H9 (cell line): Measurements from ENCODE around the gene MYOZ3. TPM values are rescaled to one million over a fixed set of nuclear protein-coding genes. Genes with fewer than 3 reads are reported as not detected.

ENCODE experiments used
- DNase-seq: peaks from one replicate; pipeline ENCODE4 v3.0.0-alpha.2; 2017
- H2AFZ ChIP-seq: one replicate; pipeline ENCODE4 v1.6.1; 2013; ENCODE audit warnings: mild to moderate bottlenecking, low read length, control low read depth, moderate library complexity
- H2AK5ac ChIP-seq: 2 replicates; pipeline ENCODE4 v1.6.1; 2013; ENCODE audit warnings: low read length, control low read depth, mixed read lengths; ENCODE audit not compliant: insufficient read length
- H2BK120ac ChIP-seq: one replicate; pipeline ENCODE4 v1.6.1; 2013; ENCODE audit warnings: low read depth, mild to moderate bottlenecking, low read length, control low read depth, inconsistent platforms; ENCODE audit not compliant: poor library complexity, severe bottlenecking
- H2BK12ac ChIP-seq: 2 replicates; pipeline ENCODE4 v1.6.1; 2013; ENCODE audit warnings: low read length, control low read depth, mixed read lengths, low read depth; ENCODE audit not compliant: insufficient read length
- H2BK15ac ChIP-seq: 2 replicates; pipeline ENCODE4 v1.6.1; 2013; ENCODE audit warnings: low read depth, low read length, control low read depth
- H2BK20ac ChIP-seq: one replicate; pipeline ENCODE4 v1.6.1; 2013; ENCODE audit warnings: low read depth, mild to moderate bottlenecking, low read length, control low read depth, inconsistent platforms; ENCODE audit not compliant: poor library complexity, severe bottlenecking
- H2BK5ac ChIP-seq: 2 replicates; pipeline ENCODE4 v1.6.1; 2013; ENCODE audit warnings: low read length, control low read depth, mixed read lengths; ENCODE audit not compliant: insufficient read length
- H3K14ac ChIP-seq: 2 replicates; pipeline ENCODE4 v1.6.1; 2013; ENCODE audit warnings: low read length, control low read depth; ENCODE audit not compliant: insufficient read depth
- H3K18ac ChIP-seq: 2 replicates; pipeline ENCODE4 v1.6.1; 2013; ENCODE audit warnings: low read depth, mild to moderate bottlenecking, mixed read lengths, low read length, control low read depth; ENCODE audit not compliant: insufficient read length
- H3K23ac ChIP-seq: 2 replicates; pipeline ENCODE4 v1.6.1; 2013; ENCODE audit warnings: low read length, control low read depth, mixed read lengths, low read depth; ENCODE audit not compliant: insufficient read length
- H3K23me2 ChIP-seq: 2 replicates; pipeline ENCODE4 v1.6.1; 2013; ENCODE audit warnings: low read depth, mild to moderate bottlenecking, mixed read lengths, low read length, control low read depth; ENCODE audit not compliant: insufficient read length, poor library complexity, severe bottlenecking
- H3K27ac ChIP-seq: 2 replicates; pipeline ENCODE4 v1.5.1; 2013; ENCODE audit warnings: low read length, control low read depth, mixed read lengths, low read depth; ENCODE audit not compliant: insufficient read length
- H3K27me3 ChIP-seq: 2 replicates; pipeline ENCODE4 v1.6.1; 2013; ENCODE audit warnings: low read length, control low read depth, inconsistent platforms; ENCODE audit not compliant: insufficient read depth
- H3K4ac ChIP-seq: 2 replicates; pipeline ENCODE4 v1.6.1; 2013; ENCODE audit warnings: low read depth, mild to moderate bottlenecking, control low read depth, inconsistent platforms, low read length, moderate library complexity
- H3K4me1 ChIP-seq: 2 replicates; pipeline ENCODE4 v1.6.1; 2013; ENCODE audit warnings: low read length, control low read depth, inconsistent platforms; ENCODE audit not compliant: insufficient read depth
- H3K4me2 ChIP-seq: 2 replicates; pipeline ENCODE4 v1.6.1; 2013; ENCODE audit warnings: low read length, control low read depth, mixed read lengths; ENCODE audit not compliant: insufficient read length, insufficient read depth
- H3K56ac ChIP-seq: 2 replicates; pipeline ENCODE4 v1.6.1; 2013; ENCODE audit warnings: low read depth, mild to moderate bottlenecking, mixed read lengths, low read length, control low read depth; ENCODE audit not compliant: insufficient read length
- H3K79me1 ChIP-seq: 2 replicates; pipeline ENCODE4 v1.6.1; 2013; ENCODE audit warnings: low read depth, mild to moderate bottlenecking, moderate library complexity, low read length, control low read depth, inconsistent platforms; ENCODE audit not compliant: insufficient read depth, poor library complexity, severe bottlenecking
- H3K79me2 ChIP-seq: 2 replicates; pipeline ENCODE4 v1.6.1; 2013; ENCODE audit warnings: low read length, control low read depth, inconsistent platforms; ENCODE audit not compliant: insufficient read depth
- H3K9ac ChIP-seq: 2 replicates; pipeline ENCODE4 v1.6.1; 2013; ENCODE audit warnings: low read length, control low read depth, mixed read lengths; ENCODE audit not compliant: insufficient read length; ENCODE audit errors: extremely low read depth
- H3K9me3 ChIP-seq: one replicate; pipeline ENCODE4 v1.6.1; 2013; ENCODE audit warnings: low read depth, low read length, inconsistent platforms; ENCODE audit not compliant: control insufficient read depth
- H3T11ph ChIP-seq: one replicate; pipeline ENCODE4 v1.6.1; 2013; ENCODE audit warnings: mild to moderate bottlenecking, low read length, control low read depth, inconsistent platforms
- H4K20me1 ChIP-seq: one replicate; pipeline ENCODE4 v1.6.1; 2013; ENCODE audit not compliant: control insufficient read depth, insufficient read length, insufficient read depth
- H4K5ac ChIP-seq: 2 replicates; pipeline ENCODE4 v1.6.1; 2013; ENCODE audit warnings: low read depth, mild to moderate bottlenecking, mixed read lengths, low read length, control low read depth; ENCODE audit not compliant: insufficient read length
- H4K8ac ChIP-seq: replicated peaks from 2 replicates; pipeline ENCODE4 v1.6.1; 2013; ENCODE audit warnings: low read length, control low read depth, mixed read lengths, low read depth; ENCODE audit not compliant: insufficient read length
- H4K91ac ChIP-seq: 2 replicates; pipeline ENCODE4 v1.6.1; 2013; ENCODE audit warnings: low read depth, mild to moderate bottlenecking, moderate library complexity, mixed read lengths, low read length, control low read depth; ENCODE audit not compliant: insufficient read length
- H3K27ac Mint-ChIP-seq, 3 experiments: 2 replicates in 2 of 3; 3 replicates in 1 of 3; pipeline ENCODE4 v1.8.0; 2020 to 2021; ENCODE audit warnings: mixed read lengths in 3 of 3, mild to moderate bottlenecking in 1 of 3, moderate library complexity in 1 of 3
- H3K27me3 Mint-ChIP-seq: 2 replicates; pipeline ENCODE4 v1.8.0; 2021; ENCODE audit warnings: low read depth, mild to moderate bottlenecking, moderate library complexity, mixed read lengths
- H3K36me3 Mint-ChIP-seq, 3 experiments: 2 replicates in 2 of 3; 3 replicates in 1 of 3; pipeline ENCODE4 v1.8.0; 2020 to 2021; ENCODE audit warnings: low read depth in 3 of 3, mixed read lengths in 3 of 3; ENCODE audit not compliant: insufficient read depth in 1 of 3
- H3K4me1 Mint-ChIP-seq, 2 experiments: 2 replicates each; pipeline ENCODE4 v1.8.0; 2020; ENCODE audit warnings: mixed read lengths in 2 of 2
- H3K4me3 Mint-ChIP-seq, 2 experiments: 2 replicates in 1 of 2; 3 replicates in 1 of 2; pipeline ENCODE4 v1.8.0; 2020 to 2021; ENCODE audit warnings: mild to moderate bottlenecking in 2 of 2, mixed read lengths in 2 of 2, moderate library complexity in 1 of 2
- H3K9me3 Mint-ChIP-seq, 2 experiments: 2 replicates in 1 of 2; 3 replicates in 1 of 2; pipeline ENCODE4 v1.8.0; 2020; ENCODE audit warnings: mild to moderate bottlenecking in 2 of 2, mixed read lengths in 2 of 2, moderate library complexity in 1 of 2
- CTCF ChIP-seq: fragments of 200-600 bp; sonication (generic); conservative IDR thresholded peaks from 3 replicates; pipeline ENCODE4 v1.8.0; 2021; ENCODE audit warnings: antibody characterized with exemption, mild to moderate bottlenecking
- WGBS: extraction: QIAGEN DNeasy Blood & Tissue Kit; methylation state at CpG from one replicate; pipeline ENCODE4 v1.1.7; 2013; ENCODE audit warnings: missing lambda C conversion rate, low lambda C conversion rate, mixed read lengths; ENCODE audit not compliant: insufficient read length; ENCODE audit errors: extremely low coverage; 5-methylcytosine and 5-hydroxymethylcytosine counted together
- total RNA-seq: library from RNA; stranded (reverse); gene quantifications from 2 replicates; pipeline ENCODE4 v1.2.1, GENCODE V29; 2021

MYOZ3 gene
- total RNA-seq, 1 experiment from 2014 or later, result 18.1 TPM

- peaks cover 6% of the 10 kb centered on the region for H3K27me3 Mint-ChIP-seq
- Histone ChIP-seq H3K27ac (no peak overlapping the region), H4K5ac (no peak overlapping the region), H2BK20ac (no peak overlapping the region), H3K9me3 (no peaks in the 10 kb centered on the region), H3K4me2 (no peak overlapping the region), H4K20me1 (no peaks in the 10 kb centered on the region), H3K79me1 (no peaks in the 10 kb centered on the region), H3K56ac (no peak overlapping the region), H3K4me1 (no peaks in the 10 kb centered on the region), H4K91ac (no peak overlapping the region), H3K23ac (no peak overlapping the region), H3K4ac (no peak overlapping the region), H2BK12ac (no peak overlapping the region), H4K8ac (no peak overlapping the region), H3K14ac (no peak overlapping the region), H3K79me2 (no peaks in the 10 kb centered on the region; the same call in 1 of the 2 replicates), H2AFZ (no peak overlapping the region), H2AK5ac (no peak overlapping the region), H3K9ac (no peak overlapping the region), H3K23me2 (no peaks in the 10 kb centered on the region), H2BK15ac (no peak overlapping the region), H3K18ac (no peak overlapping the region), H2BK5ac (no peak overlapping the region), H3K27me3 (no peaks in the 10 kb centered on the region), H2BK120ac (no peak overlapping the region), H3T11ph (no peak overlapping the region)
- H3K27ac Mint-ChIP-seq, result no peak overlapping the region
- 100% methylated on average over 2 of the region's 4 CpGs for WGBS
- no peaks in the 10 kb centered on the region for H3K36me3 Mint-ChIP-seq
- no peak for DNase-seq
- H3K9me3 Mint-ChIP-seq, result no peaks in the 10 kb centered on the region
- H3K4me3 Mint-ChIP-seq, result no peak overlapping the region
- peaks cover 30 to 34% of the 10 kb centered on the region in 2 experiments for H3K4me1 Mint-ChIP-seq
- TF ChIP-seq CTCF, result no peak
These were observed 48.6 kb upstream of the MYOZ3 start for GRCh38 chr5:150612405-150612804.
